ENCODE results near the gene CREB3. TPM values are rescaled to one million over a fixed set of nuclear protein-coding genes. Genes with fewer than 3 reads are reported as not detected.

The CREB3 gene
- total RNA-seq, 1 donor from 2014 or later: 16.9 TPM

DNA sequence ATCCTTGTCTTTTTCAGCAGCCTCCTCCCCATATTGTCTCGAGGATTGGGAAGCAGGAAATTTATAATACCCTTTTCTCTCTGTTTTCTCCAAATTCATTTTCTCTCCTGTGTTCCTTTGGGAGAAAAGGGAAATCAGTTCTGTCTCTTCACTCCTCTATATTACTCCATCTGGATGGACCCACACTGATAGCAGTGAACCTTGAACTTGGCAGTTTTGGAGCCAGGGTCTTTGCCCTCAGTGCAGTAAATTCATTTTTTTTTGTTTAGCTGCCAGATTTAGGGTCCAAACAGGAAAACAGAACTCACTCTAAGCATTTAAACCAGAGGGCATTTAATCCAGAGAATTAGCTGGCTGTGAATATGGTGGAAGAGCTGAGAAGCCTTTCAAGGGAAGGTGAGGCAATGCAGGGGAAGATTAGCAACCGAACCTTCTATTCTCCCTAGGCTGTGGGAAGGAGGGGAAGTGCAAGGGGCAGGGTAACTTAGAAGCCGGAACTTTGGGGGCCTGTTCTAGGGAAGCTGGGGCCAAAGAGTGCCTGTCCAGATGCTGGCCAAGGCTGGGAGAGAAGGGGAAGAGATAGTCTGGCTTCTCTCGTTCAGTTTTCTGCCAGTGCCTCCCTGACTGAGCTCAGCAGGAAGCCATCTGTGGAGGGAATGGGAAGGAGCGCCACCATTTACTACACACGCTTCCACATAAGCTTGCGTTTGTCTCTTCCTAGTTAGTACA lies 42.6 kb downstream of the CREB3 start:
- Mint-ChIP-seq H3K27me3 (no peaks in the 10 kb centered on the region), H3K36me3 (ENCODE audit: low read depth) (peaks cover 4% of the 10 kb centered on the region), H3K4me1 (peaks cover 17% of the 10 kb centered on the region), H3K4me3 (no peak overlapping the region), H3K9me3 (no peaks in the 10 kb centered on the region), H3K27ac (peak overlapping the region; percentile 53)
- intact Hi-C loops (cut with micrococcal nuclease): no loop called here
- ATAC-seq (ENCODE audit: low read depth) (no peak), DNase-seq (no peak)
- TF ChIP-seq CTCF (IDR thresholded peaks at IDR 0.05): no peak
- POLR2A ChIA-PET: interaction anchor here (0.6 to 1.1 kb wide), 3 partner anchors 16 to 51 kb away, joined by 3 to 6 read pairs (median 3); no protein-coding TSS in a partner anchor
- CTCF ChIA-PET: interaction anchor here (1.3 to 1.6 kb wide), 3 partner anchors 15 to 107 kb away, joined by 4 to 9 read pairs (median 5); no protein-coding TSS in a partner anchor

DNA sequence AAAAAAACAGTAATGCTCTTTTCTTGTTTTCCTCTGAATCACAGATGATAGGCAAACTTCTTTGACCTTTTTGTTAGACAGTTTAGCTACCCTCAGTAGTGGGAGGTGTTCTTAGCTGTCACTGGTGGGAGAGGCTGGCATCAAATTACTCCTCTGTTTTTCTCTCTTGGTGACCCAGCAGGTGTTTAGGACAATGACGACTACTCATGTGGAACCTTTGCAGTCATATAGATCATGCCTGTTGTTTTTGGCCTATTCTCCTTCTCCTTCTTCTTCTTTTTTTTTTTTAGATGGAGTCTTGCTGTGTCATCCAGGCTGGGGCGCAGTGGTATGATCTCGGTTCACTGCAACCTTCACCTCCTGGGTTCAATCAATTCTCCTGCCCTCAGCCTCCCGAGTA lies 43.6 kb downstream of the CREB3 start:
- TF ChIP-seq CTCF (IDR thresholded peaks at IDR 0.05): no peak
- Mint-ChIP-seq H3K27me3 (no peaks in the 10 kb centered on the region), H3K36me3 (ENCODE audit: low read depth) (peaks cover 9% of the 10 kb centered on the region)

DNA sequence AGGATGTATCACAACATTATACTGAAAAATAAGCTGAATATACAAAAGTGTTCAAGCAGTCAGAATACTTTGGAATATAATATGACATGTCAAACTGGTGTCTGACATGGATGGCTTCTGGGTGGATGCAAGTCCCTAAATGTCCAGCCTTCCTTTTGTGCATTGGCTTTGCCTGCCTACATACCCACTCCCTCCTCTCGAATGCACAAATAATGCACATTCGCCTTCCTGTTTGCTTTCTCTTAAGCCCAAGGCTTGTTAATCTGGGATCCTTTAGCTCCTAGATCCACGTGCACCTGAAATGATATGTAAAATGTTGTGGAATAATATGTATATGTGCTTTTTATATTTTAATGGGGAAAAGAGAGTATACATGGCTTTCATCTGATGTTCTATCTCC lies 46.0 kb downstream of the CREB3 start:
- no peak for TF ChIP-seq CTCF (IDR thresholded peaks at IDR 0.05)
- intact Hi-C loops (cut with micrococcal nuclease): no loop called here
- CTCF ChIA-PET: interaction anchor here (1.1 to 1.2 kb wide), 3 partner anchors 22 to 103 kb away, joined by 4 to 6 read pairs (median 5); no protein-coding TSS in a partner anchor
- H3K36me3 Mint-ChIP-seq (ENCODE audit: low read depth): peaks cover 13% of the 10 kb centered on the region
- H3K27ac Mint-ChIP-seq: no peak overlapping the region
- DNase-seq: no peak
- H3K27me3 Mint-ChIP-seq: no peaks in the 10 kb centered on the region
- H3K4me1 Mint-ChIP-seq: peaks cover 17% of the 10 kb centered on the region
- H3K4me3 Mint-ChIP-seq: no peak overlapping the region
- H3K9me3 Mint-ChIP-seq: peaks cover 3% of the 10 kb centered on the region
- POLR2A ChIA-PET: interaction anchor here (0.5 kb wide), 1 partner anchor 70 kb away, joined by 4 read pairs; no protein-coding TSS in a partner anchor
- no peak for ATAC-seq (ENCODE audit: low read depth)

More for the DNA sequence above, 43.6 kb downstream of the CREB3 start:
- ChIA-PET POLR2A (interaction anchor here (0.6 to 1.1 kb wide), 4 partner anchors 17 to 50 kb away, joined by 3 to 6 read pairs (median 4); no protein-coding TSS in a partner anchor), CTCF (interaction anchor here (1.3 to 1.6 kb wide), 3 partner anchors 14 to 106 kb away, joined by 4 to 9 read pairs (median 5); no protein-coding TSS in a partner anchor)
- Mint-ChIP-seq H3K27ac (no peak overlapping the region), H3K9me3 (no peaks in the 10 kb centered on the region), H3K4me1 (peaks cover 17% of the 10 kb centered on the region), H3K4me3 (no peak overlapping the region)
- intact Hi-C loops (cut with micrococcal nuclease): no loop called here
- no peak for DNase-seq
- ATAC-seq (ENCODE audit: low read depth): peak; percentile 81

DNA sequence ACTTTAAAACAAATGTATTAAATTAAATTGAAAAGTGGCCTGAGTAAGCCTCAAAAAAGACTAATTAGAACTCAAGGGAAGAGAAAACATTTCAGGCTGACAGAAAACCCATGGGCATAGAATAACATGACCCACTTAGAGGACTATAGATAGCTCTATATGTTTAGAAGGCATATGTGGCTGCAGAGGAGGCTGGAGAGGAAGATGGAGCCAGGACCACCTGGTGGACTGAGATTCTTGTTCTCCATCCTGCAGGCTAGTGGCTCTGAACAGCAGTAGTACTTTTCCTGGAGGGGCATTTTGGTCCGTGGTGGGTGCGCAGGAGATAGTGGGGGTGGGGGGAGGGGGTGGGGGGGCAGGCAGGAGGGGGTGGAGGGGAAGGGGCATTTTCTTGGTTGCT lies 48.6 kb downstream of the CREB3 start:
- CTCF ChIA-PET: interaction anchor here (1.2 kb wide), 1 partner anchor 9 kb away, joined by 3 read pairs; no protein-coding TSS in a partner anchor
- intact Hi-C loops (cut with micrococcal nuclease): no loop called here
- H3K4me3 Mint-ChIP-seq: no peak overlapping the region
- no peak for TF ChIP-seq CTCF (IDR thresholded peaks at IDR 0.05)
- peaks cover 31% of the 10 kb centered on the region for H3K36me3 Mint-ChIP-seq (ENCODE audit: low read depth)
- peaks cover 3% of the 10 kb centered on the region for H3K9me3 Mint-ChIP-seq
- H3K27me3 Mint-ChIP-seq: no peaks in the 10 kb centered on the region
- no peak for ATAC-seq (ENCODE audit: low read depth)
- DNase-seq: no peak
- POLR2A ChIA-PET: no interaction called here
- no peak overlapping the region for H3K27ac Mint-ChIP-seq
- H3K4me1 Mint-ChIP-seq: peaks cover 4% of the 10 kb centered on the region

DNA sequence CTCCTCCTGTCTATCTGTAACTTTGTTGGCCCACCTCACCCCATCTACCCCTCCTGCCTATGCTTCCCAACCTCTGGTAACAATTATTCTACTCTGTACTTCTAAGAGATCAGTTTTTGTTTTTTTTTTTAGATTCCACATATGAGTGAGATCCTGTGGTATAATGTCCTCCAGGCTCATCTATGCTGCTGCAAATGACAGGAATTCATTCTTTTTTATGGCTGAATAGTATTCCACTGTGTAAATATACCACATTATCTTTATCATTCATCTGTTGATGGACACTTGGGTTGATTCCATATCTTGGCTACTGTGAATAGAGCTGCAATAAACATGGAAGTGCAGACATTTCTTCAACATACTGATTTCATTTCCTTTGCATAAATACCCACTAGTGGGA lies 51.0 kb downstream of the CREB3 start:
- ATAC-seq (ENCODE audit: low read depth): no peak
- intact Hi-C loops (cut with micrococcal nuclease): no loop called here
- no peak for TF ChIP-seq CTCF (IDR thresholded peaks at IDR 0.05)
- Mint-ChIP-seq H3K4me3 (no peak overlapping the region), H3K27me3 (no peaks in the 10 kb centered on the region), H3K4me1 (no peaks in the 10 kb centered on the region), H3K36me3 (ENCODE audit: low read depth) (peaks cover 44% of the 10 kb centered on the region), H3K27ac (no peak overlapping the region), H3K9me3 (peaks cover 3% of the 10 kb centered on the region)
- POLR2A ChIA-PET: interaction anchor here (0.6 to 0.7 kb wide), 3 partner anchors 94 to 155 kb away, joined by 3 to 6 read pairs (median 3); no protein-coding TSS in a partner anchor
- CTCF ChIA-PET: no interaction called here
- no peak for DNase-seq

Data from activated B cell treated with CpG ODN at 0.5 μM for 24 hours (primary cell).